ENCODE measurements around the gene DNAH17. TPM values are rescaled to one million over a fixed set of nuclear protein-coding genes. Genes with fewer than 3 reads are reported as not detected.

The DNAH17 gene
- total RNA-seq, 1 experiment from 2014 or later = 0.11 TPM

DNA sequence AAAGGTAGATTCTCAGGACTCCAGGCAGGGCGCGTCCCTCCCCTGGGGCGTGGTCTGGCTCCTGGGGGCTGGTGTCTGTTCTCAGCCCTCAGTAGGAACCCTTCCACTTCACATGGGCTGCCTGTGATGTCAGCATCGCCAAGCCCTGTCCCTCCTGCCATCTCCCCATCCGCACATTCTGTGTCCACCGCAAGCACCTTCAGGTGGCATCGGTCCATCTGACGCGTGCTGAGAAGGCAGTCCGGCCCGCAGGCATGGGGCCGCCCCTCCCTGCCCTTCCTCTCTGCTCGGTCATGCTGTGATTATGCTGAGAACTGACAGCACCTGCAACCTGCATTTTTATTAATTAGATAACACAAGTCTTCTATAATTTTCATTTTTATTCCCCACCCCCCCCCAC is 12.7 kb upstream of the DNAH17 start:
- CTCF ChIA-PET = no interaction called here
- no TSS peak for BruUV-seq (replicated peaks)
- Histone ChIP-seq H3K4me3 (ENCODE audit: low read depth, low read length, poor library complexity, severe bottlenecking) (no peak overlapping the region), H3K27me3 (replicated peaks; ENCODE audit: insufficient read depth, low read depth, low read length, poor library complexity) (no peaks in the 10 kb centered on the region), H3K4me1 (ENCODE audit: insufficient read depth, low read length, poor library complexity, severe bottlenecking) (peaks cover 17% of the 10 kb centered on the region), H3K9me3 (ENCODE audit: low read depth, low read length, poor library complexity, severe bottlenecking) (no peaks in the 10 kb centered on the region), H3K36me3 (ENCODE audit: insufficient read depth, low read length, poor library complexity, severe bottlenecking) (no peaks in the 10 kb centered on the region), H3K27ac (ENCODE audit: low read depth, low read length, poor library complexity, severe bottlenecking) (no peak overlapping the region)
- POLR2A ChIA-PET (ENCODE audit: low non-redundant PET) = no interaction called here
- intact Hi-C loops (cut with micrococcal nuclease; ENCODE audit: unreplicated experiment) = no loop called here
- no peak for TF ChIP-seq EZH2 (IDR thresholded peaks at IDR 0.05; ENCODE audit: borderline replicate concordance, low read depth, low read length, poor library complexity, severe bottlenecking)
- TF ChIP-seq, protein P1, sequence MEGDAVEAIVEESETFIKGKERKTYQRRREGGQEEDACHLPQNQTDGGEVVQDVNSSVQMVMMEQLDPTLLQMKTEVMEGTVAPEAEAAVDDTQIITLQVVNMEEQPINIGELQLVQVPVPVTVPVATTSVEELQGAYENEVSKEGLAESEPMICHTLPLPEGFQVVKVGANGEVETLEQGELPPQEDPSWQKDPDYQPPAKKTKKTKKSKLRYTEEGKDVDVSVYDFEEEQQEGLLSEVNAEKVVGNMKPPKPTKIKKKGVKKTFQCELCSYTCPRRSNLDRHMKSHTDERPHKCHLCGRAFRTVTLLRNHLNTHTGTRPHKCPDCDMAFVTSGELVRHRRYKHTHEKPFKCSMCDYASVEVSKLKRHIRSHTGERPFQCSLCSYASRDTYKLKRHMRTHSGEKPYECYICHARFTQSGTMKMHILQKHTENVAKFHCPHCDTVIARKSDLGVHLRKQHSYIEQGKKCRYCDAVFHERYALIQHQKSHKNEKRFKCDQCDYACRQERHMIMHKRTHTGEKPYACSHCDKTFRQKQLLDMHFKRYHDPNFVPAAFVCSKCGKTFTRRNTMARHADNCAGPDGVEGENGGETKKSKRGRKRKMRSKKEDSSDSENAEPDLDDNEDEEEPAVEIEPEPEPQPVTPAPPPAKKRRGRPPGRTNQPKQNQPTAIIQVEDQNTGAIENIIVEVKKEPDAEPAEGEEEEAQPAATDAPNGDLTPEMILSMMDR (conservative IDR thresholded peaks at IDR 0.05; ENCODE audit: low read depth, low read length) = no peak
- no peak for DNase-seq (ENCODE audit: low spot score)

DNA sequence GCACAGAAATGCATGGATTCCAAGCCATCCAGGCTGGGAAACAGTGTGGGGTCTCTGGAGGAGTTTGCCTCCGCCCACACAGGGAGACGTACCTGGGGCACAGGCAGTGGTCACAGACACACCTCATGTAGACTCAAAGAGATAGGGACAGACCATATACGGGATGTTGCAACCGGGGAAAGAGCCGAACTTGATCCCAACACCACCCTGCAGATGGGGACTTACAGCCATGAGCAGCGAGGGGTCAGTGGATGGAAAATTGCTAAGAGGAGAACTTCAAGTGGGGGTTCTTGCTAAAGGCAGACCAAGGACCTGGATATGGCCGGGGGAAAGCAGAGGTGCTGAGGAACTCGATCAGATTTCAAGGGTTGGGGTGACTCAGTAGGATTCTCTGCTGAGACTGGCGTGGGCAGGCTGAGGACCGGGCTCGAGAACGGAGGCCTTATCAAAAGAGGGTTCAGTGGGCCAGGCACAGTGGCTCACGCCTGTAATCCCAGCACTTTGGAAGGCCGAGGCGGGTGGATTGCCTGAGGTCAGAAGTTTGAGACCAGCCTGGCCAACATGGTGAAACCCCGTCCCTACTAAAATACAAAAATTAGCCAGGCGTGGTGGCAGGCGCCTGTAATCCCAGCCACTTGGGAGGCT is 12.0 kb upstream of the DNAH17 start:
- CTCF ChIA-PET = no interaction called here
- Histone ChIP-seq H3K27me3 (replicated peaks; ENCODE audit: insufficient read depth, low read depth, low read length, poor library complexity) (no peaks in the 10 kb centered on the region), H3K4me3 (ENCODE audit: low read depth, low read length, poor library complexity, severe bottlenecking) (no peak overlapping the region), H3K4me1 (ENCODE audit: insufficient read depth, low read length, poor library complexity, severe bottlenecking) (peaks cover 17% of the 10 kb centered on the region), H3K27ac (ENCODE audit: low read depth, low read length, poor library complexity, severe bottlenecking) (no peak overlapping the region), H3K36me3 (ENCODE audit: insufficient read depth, low read length, poor library complexity, severe bottlenecking) (no peaks in the 10 kb centered on the region), H3K9me3 (ENCODE audit: low read depth, low read length, poor library complexity, severe bottlenecking) (no peaks in the 10 kb centered on the region)
- no TSS peak for BruUV-seq (replicated peaks)
- intact Hi-C loops (cut with micrococcal nuclease; ENCODE audit: unreplicated experiment) = no loop called here
- TF ChIP-seq, protein P1 (conservative IDR thresholded peaks at IDR 0.05; ENCODE audit: low read depth, low read length) = no peak
- TF ChIP-seq EZH2 (IDR thresholded peaks at IDR 0.05; ENCODE audit: borderline replicate concordance, low read depth, low read length, poor library complexity, severe bottlenecking) = no peak
- POLR2A ChIA-PET (ENCODE audit: low non-redundant PET) = no interaction called here
- no peak for DNase-seq (ENCODE audit: low spot score)

DNA sequence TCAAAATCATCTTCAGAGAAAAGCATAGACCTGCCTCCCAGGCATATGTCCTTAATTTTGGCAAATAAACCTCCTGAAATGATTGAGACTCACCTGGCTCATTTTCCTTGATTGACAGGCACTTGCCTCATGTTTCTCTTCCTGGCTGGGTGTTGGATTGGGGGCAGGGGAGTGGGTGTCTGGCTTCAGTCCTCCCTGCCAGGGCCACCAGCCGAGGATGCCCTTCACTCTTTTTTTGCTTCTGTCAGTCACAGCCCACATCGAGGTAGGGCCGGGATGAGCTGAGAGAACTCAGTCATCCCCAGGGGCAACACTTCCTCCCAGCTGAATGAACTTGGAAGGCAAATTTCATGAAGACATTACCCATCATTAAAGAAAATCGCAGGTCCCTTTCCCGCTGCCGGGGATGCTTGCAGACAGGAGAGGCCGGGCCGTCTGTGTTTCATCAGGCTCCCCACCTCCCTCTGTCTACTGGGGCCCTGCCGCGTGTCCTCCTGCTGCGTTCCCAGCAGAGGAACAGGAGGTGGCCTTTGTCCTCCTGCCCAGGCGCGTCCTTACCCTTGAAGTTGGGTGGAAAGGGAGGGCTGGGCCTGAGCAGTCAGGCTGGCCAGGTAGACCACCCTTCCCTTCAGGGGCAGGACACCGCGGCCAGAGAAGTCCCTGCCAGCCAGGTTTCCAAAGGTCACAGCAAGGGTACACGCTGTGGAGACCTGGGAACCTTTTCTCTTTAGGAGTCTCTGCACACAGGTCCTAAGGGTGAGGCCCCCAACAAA is 11.2 kb upstream of the DNAH17 start:
- ChIA-PET POLR2A (ENCODE audit: low non-redundant PET) (no interaction called here), CTCF (no interaction called here)
- no TSS peak for BruUV-seq (replicated peaks)

More for the DNA sequence above, 11.2 kb upstream of the DNAH17 start:
- Histone ChIP-seq H3K9me3 (ENCODE audit: low read depth, low read length, poor library complexity, severe bottlenecking) (no peaks in the 10 kb centered on the region), H3K4me3 (ENCODE audit: low read depth, low read length, poor library complexity, severe bottlenecking) (no peak overlapping the region), H3K36me3 (ENCODE audit: insufficient read depth, low read length, poor library complexity, severe bottlenecking) (no peaks in the 10 kb centered on the region), H3K27ac (ENCODE audit: low read depth, low read length, poor library complexity, severe bottlenecking) (no peak overlapping the region), H3K4me1 (ENCODE audit: insufficient read depth, low read length, poor library complexity, severe bottlenecking) (peaks cover 15% of the 10 kb centered on the region), H3K27me3 (replicated peaks; ENCODE audit: insufficient read depth, low read depth, low read length, poor library complexity) (no peaks in the 10 kb centered on the region)
- DNase-seq (ENCODE audit: low spot score) = no peak
- intact Hi-C loops (cut with micrococcal nuclease; ENCODE audit: unreplicated experiment) = no loop called here
- TF ChIP-seq, protein P1 (conservative IDR thresholded peaks at IDR 0.05; ENCODE audit: low read depth, low read length) = no peak
- TF ChIP-seq EZH2 (IDR thresholded peaks at IDR 0.05; ENCODE audit: borderline replicate concordance, low read depth, low read length, poor library complexity, severe bottlenecking) = no peak
